Choroid plexus epithelial cell (primary cell): Measurements from ENCODE around the gene HOXD3.

Experiments
- DNase-seq: peaks from one replicate; pipeline ENCODE4 v3.0.0-alpha.2; 2010; ENCODE audit warnings: low read depth
- H3K4me3 ChIP-seq: 2 replicates; pipeline ENCODE4 v1.5.1; 2011; ENCODE audit warnings: low read depth, mild to moderate bottlenecking, control low read depth, low read length, moderate library complexity
- TF ChIP-seq, protein P1 (sequence below): conservative IDR thresholded peaks from 2 replicates; pipeline ENCODE4 v1.5.1; 2011; ENCODE audit warnings: low read depth, mild to moderate bottlenecking, control low read depth, inconsistent platforms, low read length, moderate library complexity

Gene HOXD3

GRCh38 chr2:176172895-176173566 is 15.9 kb downstream of the HOXD3 start:
- TF ChIP-seq, protein P1, sequence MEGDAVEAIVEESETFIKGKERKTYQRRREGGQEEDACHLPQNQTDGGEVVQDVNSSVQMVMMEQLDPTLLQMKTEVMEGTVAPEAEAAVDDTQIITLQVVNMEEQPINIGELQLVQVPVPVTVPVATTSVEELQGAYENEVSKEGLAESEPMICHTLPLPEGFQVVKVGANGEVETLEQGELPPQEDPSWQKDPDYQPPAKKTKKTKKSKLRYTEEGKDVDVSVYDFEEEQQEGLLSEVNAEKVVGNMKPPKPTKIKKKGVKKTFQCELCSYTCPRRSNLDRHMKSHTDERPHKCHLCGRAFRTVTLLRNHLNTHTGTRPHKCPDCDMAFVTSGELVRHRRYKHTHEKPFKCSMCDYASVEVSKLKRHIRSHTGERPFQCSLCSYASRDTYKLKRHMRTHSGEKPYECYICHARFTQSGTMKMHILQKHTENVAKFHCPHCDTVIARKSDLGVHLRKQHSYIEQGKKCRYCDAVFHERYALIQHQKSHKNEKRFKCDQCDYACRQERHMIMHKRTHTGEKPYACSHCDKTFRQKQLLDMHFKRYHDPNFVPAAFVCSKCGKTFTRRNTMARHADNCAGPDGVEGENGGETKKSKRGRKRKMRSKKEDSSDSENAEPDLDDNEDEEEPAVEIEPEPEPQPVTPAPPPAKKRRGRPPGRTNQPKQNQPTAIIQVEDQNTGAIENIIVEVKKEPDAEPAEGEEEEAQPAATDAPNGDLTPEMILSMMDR, result no peak
- no peak for DNase-seq
- H3K4me3 ChIP-seq, result no peak overlapping the region

DNA sequence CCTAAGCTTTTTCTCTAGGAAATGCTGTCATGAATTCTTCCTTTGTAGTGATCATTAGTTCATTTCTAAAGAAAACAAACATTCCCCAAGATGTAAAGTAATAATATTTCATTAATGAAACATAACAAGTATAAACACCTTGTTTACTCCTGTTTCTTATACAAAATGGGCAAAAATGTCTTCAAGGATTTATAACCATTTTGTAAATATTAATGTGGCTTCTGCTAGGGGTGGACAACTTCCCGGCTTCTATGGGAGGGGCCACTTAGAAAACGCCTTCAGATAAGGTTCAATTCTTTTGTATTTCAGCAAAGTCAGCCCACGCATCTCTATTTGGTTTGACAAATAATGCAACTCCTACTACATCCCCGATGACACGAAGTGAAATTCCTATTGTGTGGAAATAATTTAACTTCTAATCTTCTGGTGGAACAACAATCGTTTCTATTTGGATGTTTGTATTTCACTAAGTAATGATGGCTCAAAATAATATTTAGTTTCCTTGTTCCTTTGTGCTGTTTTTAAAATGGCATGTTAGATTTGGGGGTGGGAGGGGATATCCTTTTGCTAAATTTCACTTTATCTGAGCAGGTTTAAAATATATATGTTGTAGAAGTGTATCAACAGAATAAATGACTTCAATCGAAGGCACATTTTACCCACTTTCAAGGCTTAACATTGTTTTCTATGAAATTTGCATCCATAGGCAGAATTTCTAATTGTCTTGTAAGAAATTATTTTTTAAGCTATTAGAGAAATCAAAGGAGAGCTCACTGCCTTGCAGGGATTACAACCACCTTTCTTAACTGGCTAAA is 16.7 kb downstream of the HOXD3 start:
- no peak overlapping the region for H3K4me3 ChIP-seq
- TF ChIP-seq, protein P1, result no peak
- no peak for DNase-seq

DNA sequence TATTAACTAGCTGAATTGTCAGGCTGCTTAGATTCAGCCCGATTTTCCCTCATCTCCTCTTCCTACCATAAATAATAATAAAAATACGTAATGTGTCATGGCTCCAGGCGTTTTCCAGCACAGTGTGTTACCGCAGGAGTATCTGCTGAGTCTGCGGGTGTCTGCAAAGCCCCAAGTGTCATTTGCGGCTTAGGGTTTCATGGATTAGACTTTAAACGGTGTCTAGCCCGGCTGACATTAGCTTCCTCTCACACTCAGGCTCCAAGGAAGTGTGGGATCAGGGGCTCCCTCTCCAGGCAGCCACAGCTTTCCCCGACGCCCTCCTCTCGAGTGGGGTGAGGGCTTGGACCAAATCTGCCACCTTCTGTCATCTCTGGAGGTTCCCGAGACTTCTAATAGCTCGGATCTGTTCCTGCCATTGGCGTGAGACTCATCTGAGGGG is 17.3 kb downstream of the HOXD3 start:
- H3K4me3 ChIP-seq, result no peak overlapping the region
- TF ChIP-seq, protein P1, result no peak
- no peak for DNase-seq

- no peak for DNase-seq
- no peak overlapping the region for H3K4me3 ChIP-seq
- TF ChIP-seq, protein P1, result no peak
Observed at GRCh38 chr2:176174824-176175708, 18.0 kb downstream of the HOXD3 start.

DNA sequence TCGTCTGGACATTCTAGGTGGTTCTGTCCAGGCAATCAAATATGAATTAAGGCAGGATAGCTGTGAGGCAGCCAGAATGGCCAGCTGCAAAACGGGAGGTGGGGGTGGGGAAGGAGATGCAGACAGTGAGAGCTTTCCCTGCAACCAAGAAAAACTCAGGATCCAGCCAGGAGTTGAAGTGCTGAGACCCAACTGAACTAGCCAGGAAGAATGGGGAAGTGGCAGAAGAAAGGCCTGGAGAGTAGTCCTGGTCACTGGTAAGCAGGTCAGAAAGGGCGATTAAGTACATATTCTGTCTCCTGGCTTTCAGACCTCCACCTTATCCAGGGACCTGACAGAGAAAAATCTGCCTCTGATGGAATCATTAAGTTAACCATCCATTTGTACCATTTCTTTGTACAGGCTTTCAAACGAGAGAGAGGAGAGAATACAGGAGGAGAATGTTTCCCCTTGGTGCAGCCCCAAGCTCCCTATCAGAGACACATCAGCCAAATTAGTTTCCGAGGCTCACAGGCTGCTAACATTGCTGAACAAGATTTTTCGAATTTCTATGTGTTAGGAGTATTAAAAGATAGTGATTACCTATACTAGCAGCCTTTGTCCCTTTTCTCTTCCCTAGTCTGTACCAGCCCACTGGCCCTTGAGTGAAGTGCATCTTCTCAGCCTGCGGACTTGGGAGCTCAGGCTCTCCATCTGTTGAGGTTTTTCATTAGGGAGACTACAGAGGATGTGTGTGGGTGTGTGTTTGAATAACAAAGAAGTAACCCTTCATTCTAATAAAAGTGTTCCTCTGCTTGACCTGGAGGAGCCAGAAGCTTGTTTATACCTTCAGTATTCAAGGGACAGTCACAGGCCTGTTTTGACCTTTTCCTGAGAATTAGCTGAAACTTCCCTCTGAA is 18.9 kb downstream of the HOXD3 start:
- DNase-seq, result no peak
- no peak overlapping the region for H3K4me3 ChIP-seq
- TF ChIP-seq, protein P1, result no peak

DNA sequence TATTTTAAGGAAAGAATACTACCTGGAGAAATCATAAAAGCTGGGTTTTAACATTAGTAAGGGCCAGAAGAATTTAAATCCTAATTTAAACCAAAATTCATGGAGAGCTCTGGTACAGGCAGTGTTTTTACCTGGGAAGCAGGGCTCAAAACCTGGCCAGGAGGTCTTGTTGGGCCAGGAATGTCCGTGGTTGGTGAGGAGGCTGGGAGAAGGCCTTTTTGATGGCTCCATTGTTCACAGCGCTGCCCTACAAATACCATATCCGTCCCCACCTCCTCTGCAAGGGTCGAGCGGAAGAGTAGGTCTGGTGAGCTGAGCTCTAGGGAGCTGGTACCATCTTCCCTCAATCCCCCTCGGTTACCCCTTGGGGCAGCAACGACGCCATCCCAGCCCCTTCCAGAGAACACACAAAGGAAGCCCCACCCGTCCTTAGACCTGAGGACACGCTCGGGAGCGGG is 20.5 kb downstream of the HOXD3 start:
- TF ChIP-seq, protein P1, result no peak
- no peak for DNase-seq
- no peak overlapping the region for H3K4me3 ChIP-seq
